M059J (cell line): ENCODE results near the gene RIC8B. TPM values are rescaled to one million over a fixed set of nuclear protein-coding genes. Genes with fewer than 3 reads are reported as not detected.
"Not testable (repeated sequence)": the region's sequence is repeated elsewhere in the genome, so short reads cannot be mapped to it uniquely, and the experiment has no call there.

Experiments
- DNase-seq: peaks from one replicate; pipeline ENCODE4 v3.0.0-alpha.2; 2012; ENCODE audit warnings: low read depth
- total RNA-seq: library from RNA; depleted of rRNA; stranded (reverse); fragments of >200 nt; shearing (Covaris generic); gene quantifications from 2 replicates; pipeline ENCODE4 v1.2.3, GENCODE V29; 2014

The RIC8B gene
- total RNA-seq, 1 experiment from 2014 or later: 17.4 TPM

DNA sequence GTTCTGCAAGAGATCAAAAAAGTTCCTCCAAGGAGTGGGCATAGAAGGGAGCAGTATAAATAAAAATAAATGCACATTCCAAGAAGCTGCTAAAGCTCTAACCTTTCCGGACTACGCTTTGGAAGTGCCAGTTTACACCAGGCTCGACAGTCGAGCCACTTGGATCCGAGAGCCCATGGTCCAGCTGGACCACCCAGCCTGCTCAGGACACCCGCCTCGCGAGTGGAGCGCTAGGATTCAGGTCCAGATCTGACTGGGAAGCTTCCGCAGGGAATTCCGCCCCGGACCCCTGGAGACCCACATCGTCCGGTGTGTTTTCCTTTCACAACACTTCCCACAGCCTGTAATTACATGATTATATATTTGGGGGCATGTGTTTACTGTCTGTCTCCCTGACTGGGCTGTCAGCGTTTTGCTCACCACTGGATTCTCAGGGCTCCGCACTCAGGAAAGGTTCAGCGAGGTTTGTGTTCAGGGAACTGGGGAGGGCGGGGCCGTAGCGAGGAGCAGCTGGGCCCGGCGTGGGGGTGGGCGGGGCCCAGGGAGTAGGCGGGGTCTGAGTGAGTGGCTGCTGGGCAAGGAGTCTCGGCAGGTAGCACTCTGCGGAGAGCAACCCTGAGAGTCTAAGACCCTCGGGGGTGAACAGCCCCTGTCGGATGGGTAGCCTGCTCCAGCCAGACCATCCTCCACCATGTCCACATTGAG lies 128.9 kb downstream of the RIC8B start:
- DNase-seq: peak; percentile 69

DNA sequence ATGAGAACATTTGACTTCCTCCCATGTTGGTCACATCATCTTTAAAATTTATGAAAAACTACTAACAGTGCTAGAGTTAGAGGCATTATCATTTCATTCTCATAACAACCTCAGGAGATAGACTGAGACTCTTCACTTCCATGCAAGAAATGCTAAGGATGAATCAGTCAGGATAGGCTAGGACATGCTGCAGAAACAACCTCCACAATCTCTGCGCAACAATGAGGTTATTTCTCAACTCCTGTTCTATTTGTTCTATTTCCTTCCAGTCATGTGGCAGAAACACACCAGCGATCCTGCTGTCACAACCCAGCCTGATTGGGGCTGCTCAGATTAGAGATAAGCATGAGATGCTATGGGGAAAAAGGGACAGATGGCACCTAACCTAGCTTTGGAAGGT lies 132.2 kb downstream of the RIC8B start:
- DNase-seq: no peak

DNA sequence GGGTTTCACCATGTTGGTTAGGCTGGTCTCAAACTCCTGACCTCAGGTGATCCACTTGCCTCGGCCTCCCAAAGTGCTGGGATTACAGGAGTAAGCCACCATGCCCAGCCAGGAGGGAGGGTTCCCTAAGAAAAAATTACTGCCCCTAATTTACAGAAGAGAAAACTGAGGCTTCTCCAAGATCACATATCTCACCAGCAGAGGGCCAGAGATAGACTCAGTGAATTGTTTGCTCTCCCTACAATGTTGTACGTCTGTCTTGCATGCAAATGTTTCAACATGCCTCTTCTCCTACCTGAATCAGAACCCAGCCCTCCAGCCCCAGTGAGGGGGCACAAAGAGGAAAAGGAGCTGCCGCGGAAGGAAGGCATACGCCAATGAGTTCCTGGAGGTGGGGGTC lies 132.9 kb downstream of the RIC8B start:
- DNase-seq: no peak

DNA sequence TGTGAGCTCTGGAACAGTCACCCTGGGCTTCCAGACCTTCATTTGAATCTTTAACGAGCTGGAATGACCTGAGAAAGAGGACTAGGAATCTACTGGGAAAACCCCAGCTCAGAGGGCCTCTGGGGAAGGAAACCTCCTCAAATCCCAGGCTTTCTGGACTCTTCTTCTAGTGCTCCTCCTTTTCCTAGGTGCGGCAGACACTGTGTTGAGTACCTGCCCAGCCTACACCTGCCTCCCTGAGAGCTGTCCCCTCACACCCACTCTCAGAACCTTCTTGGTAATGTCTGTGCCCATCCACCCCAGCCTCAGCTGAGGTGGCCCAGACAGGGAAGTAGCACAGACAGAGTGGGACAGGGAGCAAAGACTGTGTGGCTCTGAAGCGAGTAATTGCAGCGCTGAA lies 133.4 kb downstream of the RIC8B start:
- DNase-seq: no peak

DNA sequence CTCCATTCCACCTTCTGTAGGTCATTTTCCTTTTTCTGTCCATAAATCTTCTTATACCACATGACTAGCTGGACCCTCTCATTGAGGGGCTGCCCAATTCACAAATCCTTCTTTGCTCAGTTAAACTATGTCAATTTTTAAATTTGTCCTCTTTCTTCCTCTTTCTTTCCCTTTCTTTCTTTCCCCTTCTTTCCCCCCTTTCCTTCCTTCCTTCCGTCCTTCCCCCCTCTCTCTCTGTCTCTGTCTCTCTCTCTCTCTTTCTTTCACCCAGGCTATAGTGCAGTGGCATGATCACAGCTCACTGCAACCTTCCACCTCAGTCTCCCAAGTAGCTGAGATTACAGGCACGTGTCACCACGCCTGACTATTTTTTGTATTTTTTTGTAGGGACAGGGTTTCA lies 134.1 kb downstream of the RIC8B start:
- no peak for DNase-seq

DNA sequence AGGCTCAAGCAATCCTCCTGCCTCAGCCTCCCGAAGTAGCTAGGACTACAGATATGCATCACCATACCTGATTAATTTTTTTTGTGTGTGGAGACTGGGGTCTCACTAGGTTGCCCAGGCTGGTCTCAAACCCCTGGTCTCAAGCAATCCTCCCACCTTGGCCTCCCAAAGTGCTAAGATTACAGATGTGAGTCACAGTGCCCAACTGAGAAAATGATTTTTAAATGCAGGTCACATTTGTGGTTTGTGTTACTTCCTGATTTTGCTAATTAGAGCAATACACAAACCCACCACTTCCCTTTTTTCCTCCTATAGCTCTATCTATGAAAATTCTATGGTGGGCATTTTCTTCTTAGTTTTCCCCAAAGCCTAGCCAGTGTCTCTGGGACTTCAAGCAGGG lies 135.7 kb downstream of the RIC8B start:
- no peak for DNase-seq

DNA sequence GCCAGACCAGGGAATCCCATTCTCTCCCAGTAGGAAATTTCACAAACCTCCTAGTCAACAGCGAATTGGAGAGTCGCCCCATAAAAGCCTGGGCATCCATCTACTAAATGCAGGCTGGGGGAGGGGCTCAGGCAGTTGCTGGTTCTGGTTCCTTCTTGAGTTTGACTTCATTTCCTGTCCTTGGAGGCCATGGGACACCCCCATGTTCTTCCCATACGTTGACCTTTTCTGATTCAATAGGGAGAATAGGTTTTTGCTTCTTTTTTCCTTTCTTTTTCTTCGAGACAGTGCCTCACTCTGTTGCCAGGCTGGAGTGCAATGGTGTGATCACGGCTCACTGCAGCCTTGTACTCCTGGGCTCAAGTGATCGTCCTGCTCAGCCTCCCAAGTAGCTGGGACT lies 137.1 kb downstream of the RIC8B start:
- DNase-seq: no peak

DNA sequence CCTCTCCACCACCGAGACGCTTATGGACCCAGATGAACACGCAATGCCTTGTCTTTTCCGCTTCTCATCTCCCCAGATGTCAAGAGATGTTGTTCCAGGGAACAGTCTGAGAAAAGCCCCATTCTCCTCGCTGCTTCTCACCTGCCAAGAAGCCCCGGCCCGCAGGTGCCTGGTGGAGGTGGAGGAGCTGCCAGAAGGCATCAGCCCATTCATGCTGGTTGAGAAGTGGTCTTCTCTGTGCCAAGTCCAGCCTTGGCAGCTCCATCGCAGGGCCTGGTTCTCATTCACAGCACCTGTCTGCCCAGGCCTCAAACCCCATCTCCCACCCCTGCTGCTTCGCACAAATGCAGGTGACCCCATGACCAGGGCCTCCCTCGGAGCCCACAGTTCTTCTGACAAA lies 139.0 kb downstream of the RIC8B start:
- no peak for DNase-seq

DNA sequence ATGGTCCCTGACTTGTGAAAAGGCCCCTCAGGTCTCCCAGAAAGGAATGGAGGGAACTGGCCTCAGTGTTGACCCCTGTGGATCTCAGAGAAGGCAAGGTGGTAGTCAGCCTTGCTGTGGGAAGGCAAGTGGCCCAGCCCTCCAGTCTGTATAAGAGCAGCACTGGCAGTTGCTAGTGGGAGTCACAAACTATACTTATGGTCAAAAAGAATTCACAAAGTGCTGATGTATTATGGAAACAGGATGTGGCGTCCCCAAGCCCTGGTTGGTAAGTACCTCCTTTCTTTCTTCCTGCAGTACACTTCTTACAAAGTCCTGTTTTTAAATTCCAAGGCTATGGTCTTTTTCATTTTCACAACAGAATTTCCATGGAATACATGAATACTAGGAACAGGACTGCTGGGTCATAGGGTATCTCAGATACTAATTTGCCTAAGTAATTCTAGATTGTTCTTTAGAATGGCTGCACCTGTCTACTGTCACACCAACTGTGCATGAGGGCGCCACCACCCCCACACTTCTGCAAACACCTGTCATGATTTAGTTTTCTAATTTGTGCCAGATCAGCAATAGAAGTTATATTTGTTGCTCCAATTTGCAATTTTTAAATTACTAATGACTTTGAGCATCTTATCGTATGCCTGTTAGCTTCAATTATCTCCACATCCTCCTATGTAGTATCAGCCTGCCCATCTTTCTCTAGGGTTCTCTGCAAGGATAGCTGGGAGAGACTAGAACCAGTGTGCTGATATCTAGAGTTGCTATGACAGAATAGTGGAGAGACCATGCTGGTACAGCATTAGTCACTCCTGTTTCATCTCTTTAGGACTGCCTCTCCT lies 140.5 kb downstream of the RIC8B start:
- DNase-seq: no peak

DNA sequence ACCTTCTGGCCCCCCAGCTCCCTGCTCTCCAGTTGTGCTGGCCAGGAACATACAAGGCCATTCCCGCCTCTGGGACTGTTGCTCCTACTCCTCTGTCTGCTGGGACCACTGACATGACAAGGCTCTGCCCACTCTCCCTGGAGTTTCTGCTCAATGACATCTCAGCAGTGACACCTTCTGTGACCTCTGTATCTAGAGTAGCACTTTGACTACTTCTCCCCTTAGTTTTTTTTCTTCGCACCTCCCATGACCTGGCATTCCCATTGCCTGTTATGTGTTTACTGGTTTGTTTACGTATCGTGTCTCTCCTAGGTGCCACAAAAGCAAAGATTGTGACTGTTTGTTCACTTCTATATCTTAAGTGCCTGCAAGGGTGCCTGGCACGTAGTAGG lies 141.1 kb downstream of the RIC8B start:
- DNase-seq: no peak

DNA sequence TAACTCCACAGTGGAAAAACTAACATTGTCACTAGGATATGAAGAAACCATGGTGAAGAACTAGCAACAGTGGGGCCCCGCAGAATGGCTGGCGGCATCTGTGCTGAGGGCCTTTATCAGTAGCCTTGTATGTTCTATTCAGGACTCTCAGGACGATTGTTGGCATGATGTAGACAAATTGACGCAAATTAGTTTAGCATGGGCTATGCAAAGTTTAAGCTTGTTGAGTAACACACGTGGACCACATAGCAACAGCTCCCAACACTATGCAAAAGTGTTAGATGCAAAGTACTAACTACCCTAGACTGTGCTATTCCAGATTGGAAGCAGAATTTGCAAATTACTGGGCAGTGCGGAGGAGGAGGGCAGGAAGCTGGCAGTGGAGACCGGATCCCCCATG lies 143.0 kb downstream of the RIC8B start:
- no peak for DNase-seq

DNA sequence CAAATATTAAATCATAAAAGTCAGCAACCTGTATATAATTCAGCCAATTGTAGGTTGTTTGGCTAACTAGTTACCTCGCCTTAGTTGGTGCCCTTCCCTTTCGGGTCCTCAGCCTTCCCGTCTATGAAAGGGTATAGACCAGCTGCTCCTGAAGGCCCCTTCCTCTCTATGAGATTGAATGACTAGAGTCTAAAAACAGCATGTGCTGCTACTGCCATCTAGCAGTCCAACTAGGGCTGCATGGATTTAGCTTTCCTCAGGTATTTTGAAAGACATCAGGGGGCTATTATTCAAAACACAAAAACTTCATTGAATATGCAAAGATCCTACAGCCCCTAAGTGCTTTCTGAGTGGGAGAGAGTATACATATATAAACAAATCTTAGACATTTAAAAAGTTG lies 144.3 kb downstream of the RIC8B start:
- peak; percentile 28 for DNase-seq

DNA sequence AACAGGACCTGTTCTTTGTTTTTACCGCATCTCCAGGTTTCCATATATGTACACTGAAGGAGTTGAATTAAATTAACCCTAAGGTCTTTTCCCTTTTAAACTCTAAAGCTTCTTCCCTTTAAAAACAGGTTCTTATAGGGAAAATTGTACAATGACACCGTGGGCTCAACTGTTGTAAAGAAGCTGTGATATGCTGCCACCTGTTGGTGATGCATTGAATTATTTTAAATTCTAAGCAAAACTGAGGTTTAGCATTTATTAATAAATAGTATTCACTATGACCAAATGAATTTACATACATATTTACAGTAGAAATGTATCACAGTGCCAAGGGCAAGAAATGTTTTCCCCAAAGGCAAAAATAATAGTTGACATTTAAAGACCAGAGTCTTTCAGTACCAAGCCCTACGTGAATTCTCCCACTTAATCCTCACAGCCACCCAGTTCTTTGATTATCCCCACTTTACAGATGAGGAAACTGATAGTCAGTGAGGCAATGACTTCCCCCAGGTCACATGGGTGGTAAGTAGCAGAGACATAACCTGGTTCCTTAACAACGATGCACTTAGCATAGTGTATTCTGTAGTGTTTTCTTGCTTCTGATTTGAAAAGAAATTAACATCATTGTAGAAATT lies 145.5 kb downstream of the RIC8B start:
- DNase-seq: peak; percentile 47

DNA sequence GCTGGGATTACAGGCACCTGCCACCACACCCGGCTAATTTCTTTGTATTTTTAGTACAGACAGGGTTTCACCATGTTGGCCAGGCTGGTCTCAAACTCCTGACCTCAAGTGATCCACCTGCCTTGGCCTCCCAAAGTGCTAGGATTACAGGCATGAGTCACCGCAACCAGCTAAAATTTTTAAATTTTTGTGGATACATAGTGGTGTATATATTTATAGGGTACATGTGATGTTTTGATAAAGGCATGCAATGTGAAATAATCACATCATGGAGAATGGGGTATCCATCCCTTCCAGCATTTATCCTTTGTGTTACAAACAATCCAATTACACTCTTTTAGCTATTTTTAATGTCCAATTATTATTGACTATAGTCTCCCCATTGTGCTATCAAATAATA lies 147.5 kb downstream of the RIC8B start:
- DNase-seq: not testable (repeated sequence)

DNA sequence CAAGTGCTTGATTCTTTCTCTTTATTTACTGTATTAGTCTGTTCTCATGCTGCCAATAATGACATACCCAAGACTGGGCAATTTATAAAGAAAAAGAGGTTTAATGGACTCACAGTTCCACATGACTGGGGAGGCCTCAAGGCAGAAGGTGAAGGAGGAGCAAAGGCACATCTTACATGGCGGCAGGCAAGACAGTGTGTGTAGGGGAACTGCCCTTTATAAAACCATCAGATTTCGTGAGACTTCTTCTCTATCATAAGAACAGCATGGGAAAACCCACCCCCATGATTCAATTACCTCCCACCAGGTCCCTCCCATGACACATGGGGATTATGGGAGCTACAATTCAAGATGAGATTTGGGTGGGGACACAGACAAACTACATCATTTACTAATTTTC lies 149.1 kb downstream of the RIC8B start:
- DNase-seq: not testable (repeated sequence)

DNA sequence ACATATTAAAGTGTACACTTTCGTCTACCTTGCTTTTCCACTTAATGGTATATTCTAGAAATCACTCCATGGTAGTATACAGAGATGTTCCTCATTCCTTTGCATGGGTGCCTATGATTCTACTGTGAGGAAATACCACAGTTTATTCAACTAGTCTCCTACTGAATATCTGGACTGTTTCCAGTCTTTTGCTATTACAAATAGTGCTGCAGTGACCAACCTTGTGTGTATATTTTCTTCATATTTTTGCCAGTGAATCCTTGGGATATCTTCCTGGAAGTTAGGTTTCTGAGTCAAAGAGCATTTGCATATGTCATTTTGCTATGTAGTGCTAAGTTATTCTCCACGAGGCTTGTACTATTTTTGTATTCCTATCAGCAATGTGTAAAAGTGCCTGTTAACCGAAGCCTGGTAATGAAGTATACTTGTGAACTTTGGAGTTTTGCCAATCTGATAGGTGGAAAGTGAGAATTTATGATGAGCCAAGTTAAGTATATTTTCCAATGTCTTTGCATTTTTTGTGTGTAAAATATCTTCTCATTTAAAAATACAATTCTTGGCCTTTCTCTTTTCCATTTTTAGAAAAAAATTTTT lies 149.9 kb downstream of the RIC8B start:
- DNase-seq: no peak

DNA sequence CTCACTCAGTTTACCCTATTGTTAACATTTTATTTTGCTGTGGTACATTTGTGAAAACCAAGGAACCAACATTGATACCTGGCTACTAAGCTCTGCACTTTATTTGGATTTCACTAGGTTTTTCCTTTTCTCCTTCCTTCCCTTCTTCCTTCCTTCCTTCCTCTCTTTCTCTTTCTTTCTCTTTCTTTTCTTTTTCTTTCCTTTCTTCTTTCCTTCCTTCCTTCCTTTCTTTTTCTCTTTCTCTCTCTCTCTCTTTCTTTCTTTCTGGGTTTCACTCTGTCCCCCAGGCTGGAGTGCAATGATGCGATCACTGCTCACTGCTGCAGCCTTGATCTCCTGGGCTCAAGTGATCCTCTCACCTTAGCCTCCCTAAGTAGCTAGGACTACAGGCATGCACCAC lies 152.2 kb downstream of the RIC8B start:
- DNase-seq: no peak

DNA sequence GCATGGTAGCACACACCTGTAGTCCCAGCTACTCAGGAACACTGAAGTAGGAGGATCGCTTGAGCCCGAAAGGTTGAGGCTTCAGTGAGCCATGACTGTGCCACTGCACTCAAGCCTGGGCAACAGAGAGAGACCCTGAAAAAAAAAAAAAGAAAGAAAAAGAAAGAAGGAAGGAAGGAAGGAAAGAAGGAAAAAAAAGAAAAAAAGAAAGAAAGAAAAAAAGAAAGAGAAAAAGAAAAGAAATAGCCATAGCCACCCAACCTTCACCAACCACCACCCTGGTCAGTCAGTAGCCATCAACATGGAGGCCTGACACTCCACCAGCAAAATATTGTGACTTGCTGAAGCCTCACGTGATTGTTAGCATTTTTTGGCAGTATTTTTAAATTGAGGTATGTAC lies 159.8 kb downstream of the RIC8B start:
- no peak for DNase-seq
